ENCODE results near the gene FOXI3.

Gene FOXI3

GRCh38 chr2:88452565-88452905 lies at the start of gene FOXI3:
FOXI3 (minus strand) TSS chr2:88452693; CDS start chr2:88452535, 158 bp downstream.
- no peak for DNase-seq

DNA sequence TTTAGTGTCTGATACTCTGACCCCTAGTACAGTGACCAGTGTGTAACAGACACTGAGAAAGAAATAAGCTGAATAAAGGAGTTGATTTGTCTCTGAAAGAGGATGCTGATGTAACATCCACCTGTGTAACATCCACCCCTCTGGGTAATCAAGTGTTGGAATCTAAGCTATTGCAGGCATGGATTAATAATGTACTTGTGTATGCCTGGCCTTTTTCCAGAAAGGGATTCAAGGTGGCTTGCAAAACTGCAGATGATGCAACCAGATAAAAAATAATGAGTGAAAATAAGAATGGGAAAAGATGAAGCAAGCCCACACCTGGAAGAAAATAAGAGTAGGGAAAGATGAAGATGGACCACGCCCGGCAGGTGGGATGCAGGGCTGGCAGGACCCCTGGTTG lies 48.2 kb upstream of the FOXI3 start:
- no peak for DNase-seq

DNA sequence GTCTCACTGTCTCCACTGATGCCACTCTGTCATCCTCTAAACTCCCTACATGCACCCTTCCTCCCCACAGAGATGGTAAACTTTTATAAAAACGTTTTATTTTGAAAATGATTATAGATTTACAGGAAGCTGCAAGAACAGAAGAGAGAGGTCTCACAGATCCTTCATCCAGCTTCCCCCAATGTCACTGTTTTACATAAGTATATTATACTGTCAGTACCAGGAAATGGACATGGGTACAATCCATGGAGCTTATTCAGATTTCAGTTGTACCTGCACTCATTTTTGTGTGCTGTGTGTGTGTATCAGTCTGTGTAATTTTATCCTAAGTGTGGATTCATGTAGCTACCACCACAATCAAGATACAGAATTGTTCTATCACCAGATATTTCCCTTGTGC lies 46.7 kb upstream of the FOXI3 start:
- no peak for DNase-seq

DNA sequence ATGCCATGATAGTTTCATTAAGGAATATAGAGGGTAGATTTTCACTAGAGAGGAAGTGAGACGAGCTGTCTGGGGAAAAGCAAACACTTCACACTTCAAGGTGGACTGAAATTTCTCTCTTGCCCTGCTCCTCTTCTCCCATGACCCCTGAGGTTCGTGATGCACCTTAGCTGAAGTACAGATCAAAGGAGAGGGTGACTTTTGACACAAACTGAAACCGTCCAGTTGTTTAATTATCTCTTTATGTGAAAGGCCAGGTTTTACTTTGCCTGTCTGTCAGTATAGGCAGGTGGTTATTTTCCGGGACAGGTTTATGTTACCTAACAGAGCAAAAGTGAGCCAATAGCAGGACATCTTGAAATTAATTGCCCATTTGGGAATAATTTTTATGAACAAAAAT lies 41.0 kb upstream of the FOXI3 start:
- DNase-seq: no peak

DNA sequence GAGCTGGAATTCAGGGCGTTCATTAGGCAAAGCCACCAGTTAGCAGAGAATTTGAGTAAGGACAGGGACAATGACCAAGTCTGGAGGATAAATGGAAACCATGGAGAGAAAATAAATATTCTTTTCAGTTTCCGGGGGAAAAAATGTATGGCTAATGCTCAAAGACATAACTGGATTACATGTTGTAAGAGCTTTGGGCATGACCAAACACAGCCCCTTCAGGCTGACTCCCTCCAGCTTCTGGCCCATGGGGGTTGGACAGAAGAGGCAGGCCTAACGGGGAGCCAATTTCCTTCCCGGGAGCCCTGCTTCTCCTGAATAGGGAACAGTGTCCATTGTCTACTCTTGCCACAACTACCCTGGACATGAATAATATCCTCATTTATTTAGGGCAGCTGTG lies 39.5 kb upstream of the FOXI3 start:
- DNase-seq: no peak

DNA sequence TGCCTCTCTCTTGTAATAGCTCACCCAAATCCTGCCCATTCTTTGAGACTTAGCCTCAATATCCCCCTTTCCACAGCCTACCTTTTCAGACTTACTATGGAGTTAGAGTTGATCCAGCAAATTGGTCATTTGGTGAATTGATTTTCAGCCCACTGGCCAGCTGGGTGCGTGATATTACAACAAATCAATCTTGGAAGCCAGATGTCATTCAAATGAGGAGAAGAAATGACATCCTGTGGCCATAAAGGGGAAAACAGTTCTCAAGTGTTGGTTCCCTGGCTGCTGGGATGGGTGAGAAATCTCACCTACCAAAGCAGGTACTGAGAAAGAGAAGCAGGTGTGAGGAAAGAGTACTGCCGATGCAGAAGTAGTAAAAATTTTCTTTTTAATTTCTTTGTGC lies 36.7 kb upstream of the FOXI3 start:
- no peak for DNase-seq

- DNase-seq: no peak
Measured at GRCh38 chr2:88483200-88483599, 30.7 kb upstream of the FOXI3 start.

DNA sequence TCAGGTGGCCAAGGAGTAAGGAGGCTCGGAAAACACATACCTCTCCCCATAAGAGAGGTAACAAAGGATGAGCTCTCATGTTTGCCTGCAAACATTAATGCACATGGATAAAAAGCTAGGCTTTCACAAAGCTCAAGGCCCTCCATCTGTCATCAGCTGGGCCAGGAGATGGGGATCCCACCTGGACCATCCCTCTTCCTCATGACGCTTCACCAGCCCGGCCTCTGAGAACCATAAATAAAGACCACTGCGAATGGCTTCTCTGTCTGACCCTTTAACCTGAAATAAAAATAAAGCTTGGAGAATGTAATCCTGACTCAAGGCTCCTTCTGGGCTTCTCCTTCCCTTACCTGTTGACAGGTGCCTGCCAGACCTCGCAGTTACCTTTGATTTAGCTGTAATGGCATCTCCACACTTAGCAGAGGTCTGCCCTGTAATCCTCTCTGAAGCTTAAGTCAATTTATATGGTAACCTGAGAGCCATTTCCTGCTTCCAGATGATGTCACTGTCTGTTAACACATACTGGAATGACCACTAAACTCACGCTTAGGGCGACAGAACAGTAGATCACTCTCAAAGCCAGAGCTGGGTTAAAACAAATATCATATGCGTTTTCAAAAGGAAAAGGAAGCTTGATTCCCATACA lies 29.3 kb upstream of the FOXI3 start:
- no peak for DNase-seq

DNA sequence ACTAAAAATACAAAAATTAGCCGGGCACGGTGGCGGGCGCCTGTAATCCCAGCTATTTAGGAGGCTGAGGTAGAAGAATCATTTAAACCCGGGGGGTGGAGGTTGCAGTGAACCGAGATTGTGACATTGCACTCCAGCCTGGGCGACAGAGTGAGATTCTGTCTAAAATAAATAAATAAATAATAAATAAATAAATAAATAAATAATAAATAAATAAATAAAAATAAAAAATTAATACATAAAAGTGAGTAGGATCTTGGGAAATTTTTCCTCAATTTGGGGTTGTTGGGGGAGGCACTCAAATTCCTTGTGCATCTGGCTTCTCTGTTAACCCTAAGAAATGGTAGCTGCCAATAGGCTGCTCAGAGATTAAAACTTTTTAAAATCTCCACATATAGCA lies 20.3 kb upstream of the FOXI3 start:
- DNase-seq: no peak

- DNase-seq: no peak
Measured at GRCh38 chr2:88471083-88471942, 18.8 kb upstream of the FOXI3 start.

DNA sequence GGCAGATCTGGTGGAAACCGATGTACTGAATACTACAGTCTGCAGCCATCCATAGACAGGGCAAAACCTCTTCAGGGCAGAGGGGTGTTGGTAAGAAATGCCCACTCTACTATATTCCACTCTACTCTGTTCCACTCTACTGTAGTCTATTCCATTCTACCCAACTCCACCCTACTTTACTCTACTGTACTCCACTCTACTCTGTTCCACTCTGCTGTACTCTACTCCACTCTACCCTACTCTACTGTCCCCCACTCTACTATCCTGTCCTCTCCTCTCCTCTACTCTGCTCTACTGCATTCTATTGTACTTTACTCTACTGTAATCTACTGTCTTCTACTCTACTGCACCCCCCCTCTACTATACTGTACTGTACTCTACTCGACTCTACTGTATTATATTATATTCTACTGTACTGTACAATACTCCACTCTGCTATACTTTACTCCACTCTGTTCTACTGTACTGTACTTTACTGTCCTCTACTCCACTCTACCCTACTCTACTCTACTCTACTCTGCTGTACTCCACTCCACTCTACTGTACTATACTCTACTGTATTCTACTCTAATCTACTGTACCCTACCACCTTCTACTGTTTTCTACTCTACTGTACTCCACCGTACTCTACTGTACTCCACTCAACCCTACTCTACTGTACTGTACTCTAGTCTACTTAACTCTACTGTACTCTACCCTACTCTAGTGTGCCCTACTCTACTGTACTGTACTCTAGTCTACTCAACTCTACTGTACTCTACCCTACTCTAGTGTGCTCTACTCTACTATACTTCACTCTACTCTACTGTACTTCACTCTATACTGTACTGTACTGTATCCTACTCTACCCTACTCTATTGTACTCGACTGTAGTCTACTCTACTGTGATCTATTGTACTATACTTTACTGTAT lies 17.0 kb upstream of the FOXI3 start:
- DNase-seq: no peak

- DNase-seq: no peak
Measured at GRCh38 chr2:88464153-88464552, 11.7 kb upstream of the FOXI3 start.

DNA sequence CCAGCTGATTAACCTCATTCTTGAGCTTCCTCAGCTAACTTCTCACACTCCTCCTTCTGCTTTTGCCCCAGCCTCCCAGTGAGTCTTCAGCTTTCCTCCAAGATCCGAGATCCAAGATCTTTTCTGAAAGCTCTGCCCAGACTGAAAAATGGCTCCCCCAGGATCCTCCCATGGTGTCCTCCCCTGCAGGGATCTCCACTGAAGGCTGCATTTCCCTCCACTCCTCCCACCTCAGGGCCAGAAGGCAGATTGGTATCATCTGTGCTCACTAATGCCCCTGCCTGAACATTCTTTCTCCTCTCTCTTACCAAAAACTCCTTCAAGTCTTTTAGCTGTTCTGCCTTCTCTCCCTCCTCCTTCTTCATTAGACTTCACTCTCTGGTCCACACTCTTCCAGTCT lies 6.1 kb upstream of the FOXI3 start:
- DNase-seq: no peak

GRCh38 chr2:88452980-88453582 lies 588 bp upstream of the FOXI3 start:
- DNase-seq: no peak

DNA sequence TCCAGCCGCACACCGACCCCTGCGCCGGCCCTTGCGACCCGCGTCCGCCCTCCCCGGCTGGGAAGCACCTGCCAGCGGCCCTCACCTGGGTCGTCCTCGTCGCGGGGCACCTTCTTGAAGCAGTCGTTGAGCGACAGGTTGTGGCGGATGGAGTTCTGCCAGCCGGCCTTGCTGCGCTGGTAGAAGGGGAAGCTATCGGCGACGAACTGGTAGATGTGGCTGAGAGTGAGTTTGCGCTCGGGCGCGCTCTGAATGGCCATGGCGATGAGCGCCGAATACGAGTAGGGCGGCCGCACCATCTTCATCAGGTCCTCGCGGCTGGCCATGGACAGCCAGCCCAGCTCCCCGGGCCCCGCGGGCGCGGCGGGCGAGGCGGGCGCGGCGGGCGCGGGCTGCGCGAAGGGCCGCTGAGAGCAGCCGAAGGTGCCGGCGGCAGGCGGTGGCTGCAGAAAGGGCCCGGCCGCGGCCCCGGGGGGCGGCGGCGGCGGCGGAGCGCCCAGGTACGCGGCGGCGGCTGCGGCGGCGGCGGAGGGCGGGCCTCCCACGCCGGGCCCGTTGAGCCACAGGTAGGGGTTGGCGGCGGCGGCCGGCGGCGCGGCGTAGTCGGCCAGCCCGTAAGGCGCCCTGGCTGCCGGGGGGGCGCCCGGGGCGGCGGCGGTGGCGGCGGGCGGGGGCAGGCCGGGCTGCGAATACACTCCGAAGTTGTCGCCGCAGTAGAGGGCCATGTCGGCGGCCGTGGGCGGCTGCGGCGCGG lies 505 bp downstream of the FOXI3 start:
- peak; percentile 6 for DNase-seq

- no peak for DNase-seq
Measured at GRCh38 chr2:88450925-88451810, 1.3 kb downstream of the FOXI3 start.

DNA sequence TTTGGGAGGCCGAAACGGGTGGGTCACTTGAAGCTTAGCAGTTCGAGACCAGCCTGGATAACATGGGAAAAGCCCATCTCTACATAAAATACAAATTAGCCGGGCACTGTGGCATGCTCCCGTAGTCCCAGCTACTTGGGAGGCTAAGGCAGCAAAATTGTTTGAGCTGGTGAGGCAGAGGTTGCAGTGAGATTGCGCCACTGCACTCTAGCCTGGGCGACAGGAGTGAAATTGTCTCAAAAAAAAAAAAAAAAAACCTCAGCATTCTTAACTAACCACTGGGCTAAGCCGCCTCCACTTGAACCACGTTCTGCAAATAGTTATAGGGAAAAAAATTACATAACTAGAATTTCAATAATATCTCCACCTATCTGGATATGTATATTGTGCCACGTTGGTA lies 2.3 kb downstream of the FOXI3 start:
- DNase-seq: no peak

- DNase-seq: no peak
Measured at GRCh38 chr2:88448248-88448647, 4.2 kb downstream of the FOXI3 start.

GRCh38 chr2:88443353-88443938 lies 9.0 kb downstream of the FOXI3 start:
- no peak for DNase-seq

DNA sequence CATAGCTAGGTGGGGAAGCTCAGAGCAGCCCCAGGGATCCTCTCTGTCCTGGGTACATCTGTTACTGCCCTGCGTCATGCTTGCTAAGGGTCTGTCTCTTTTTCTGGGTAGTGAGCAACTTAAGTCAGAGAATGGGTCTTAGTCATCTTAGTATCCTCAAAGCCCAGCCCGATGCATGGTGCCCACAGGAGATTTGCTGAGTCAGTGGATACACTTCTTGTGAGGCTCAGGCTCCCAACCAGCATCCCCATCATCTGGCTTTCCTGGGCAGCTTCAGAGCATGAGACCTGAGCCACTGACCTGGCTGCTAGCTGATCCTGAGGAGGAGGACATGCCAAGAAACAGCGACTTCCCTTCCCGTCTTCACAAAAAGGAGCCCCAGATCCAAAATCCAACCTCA lies 10.0 kb downstream of the FOXI3 start:
- no peak for DNase-seq

GRCh38 chr2:88442061-88442460 lies 10.4 kb downstream of the FOXI3 start:
- DNase-seq: no peak

Data from CD4-positive, alpha-beta T cell treated with Interleukin-6 for 4 hours (primary cell).